ENCODE data around the gene SLITRK1. TPM values are rescaled to one million over a fixed set of nuclear protein-coding genes. Genes with fewer than 3 reads are reported as not detected.

Gene SLITRK1
- total RNA-seq, 3 donors from 2014 or later = not detected

- H3K36me3 Mint-ChIP-seq (ENCODE audit: insufficient read depth) = no peaks in the 10 kb centered on the region
These were observed 1.8 kb downstream of the SLITRK1 start for GRCh38 chr13:83880275-83881139.

DNA sequence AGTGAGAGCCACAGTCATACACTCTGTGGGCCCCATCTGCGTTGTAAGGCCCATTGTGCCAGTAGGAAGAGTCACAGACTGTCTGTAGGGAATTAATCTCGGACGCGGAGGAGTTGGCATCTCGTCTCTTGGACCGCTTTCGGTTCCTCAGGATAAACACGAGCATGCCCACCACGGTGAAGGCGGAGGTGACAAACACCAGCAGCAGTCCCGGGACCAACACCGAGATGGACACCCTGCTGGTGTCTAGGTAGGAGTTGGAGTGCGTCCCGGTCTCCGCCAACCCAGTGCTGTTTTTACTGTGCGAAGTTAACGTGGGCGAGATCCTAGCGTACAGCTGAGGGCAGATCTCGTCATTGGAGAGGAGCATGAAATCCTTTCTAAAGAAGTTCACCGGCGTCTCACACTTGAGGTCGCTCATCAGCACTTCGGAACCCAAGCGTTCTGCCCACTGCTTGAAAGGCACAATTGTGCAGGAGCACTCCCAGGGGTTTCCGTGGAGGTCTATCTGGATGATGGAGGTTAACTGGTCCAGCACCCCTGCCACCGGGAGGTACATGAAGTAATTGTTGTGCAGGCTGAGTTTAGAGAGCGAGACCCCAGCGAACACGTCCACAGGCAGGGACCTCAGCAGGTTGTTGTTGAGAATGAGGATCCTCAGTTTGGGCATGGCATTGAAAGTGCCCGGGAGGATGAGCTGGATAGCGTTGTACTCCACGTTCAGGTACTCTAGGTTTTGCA lies 2.7 kb downstream of the SLITRK1 start:
- no peaks in the 10 kb centered on the region for H3K36me3 Mint-ChIP-seq (ENCODE audit: insufficient read depth)
- ATAC-seq (peak in 1 of 2 donors; percentile 26), DNase-seq (no peak)
- H3K4me3 Mint-ChIP-seq = peak overlapping the region; percentile 40
- peaks cover 54% of the 10 kb centered on the region for H3K27me3 Mint-ChIP-seq (ENCODE audit: low read depth)
- H3K9me3 Mint-ChIP-seq = peaks cover 5% of the 10 kb centered on the region
- H3K4me1 Mint-ChIP-seq (ENCODE audit: low read depth) = peaks cover 11% of the 10 kb centered on the region

More at GRCh38 chr13:83880275-83881139, 1.8 kb downstream of the SLITRK1 start:
- peaks cover 5% of the 10 kb centered on the region for H3K9me3 Mint-ChIP-seq
- no peak overlapping the region for H3K4me3 Mint-ChIP-seq
- DNase-seq (no peak), ATAC-seq (no peak)
- peaks cover 54% of the 10 kb centered on the region for H3K27me3 Mint-ChIP-seq (ENCODE audit: low read depth)
- H3K4me1 Mint-ChIP-seq (ENCODE audit: low read depth) = peaks cover 11% of the 10 kb centered on the region

GRCh38 chr13:83878691-83879430 lies 3.4 kb downstream of the SLITRK1 start:
- peak overlapping the region; percentile 40 for H3K4me3 Mint-ChIP-seq
- no peak for DNase-seq
- H3K27me3 Mint-ChIP-seq (ENCODE audit: low read depth) = peaks cover 52% of the 10 kb centered on the region

GRCh38 chr13:83877651-83878355 lies 4.5 kb downstream of the SLITRK1 start:
- peaks cover 45% of the 10 kb centered on the region for H3K27me3 Mint-ChIP-seq (ENCODE audit: low read depth)

More at GRCh38 chr13:83878691-83879430, 3.4 kb downstream of the SLITRK1 start:
- no peaks in the 10 kb centered on the region for H3K36me3 Mint-ChIP-seq (ENCODE audit: insufficient read depth)
- H3K9me3 Mint-ChIP-seq = peaks cover 5% of the 10 kb centered on the region
- peaks cover 11% of the 10 kb centered on the region for H3K4me1 Mint-ChIP-seq (ENCODE audit: low read depth)
- no peak for ATAC-seq

DNA sequence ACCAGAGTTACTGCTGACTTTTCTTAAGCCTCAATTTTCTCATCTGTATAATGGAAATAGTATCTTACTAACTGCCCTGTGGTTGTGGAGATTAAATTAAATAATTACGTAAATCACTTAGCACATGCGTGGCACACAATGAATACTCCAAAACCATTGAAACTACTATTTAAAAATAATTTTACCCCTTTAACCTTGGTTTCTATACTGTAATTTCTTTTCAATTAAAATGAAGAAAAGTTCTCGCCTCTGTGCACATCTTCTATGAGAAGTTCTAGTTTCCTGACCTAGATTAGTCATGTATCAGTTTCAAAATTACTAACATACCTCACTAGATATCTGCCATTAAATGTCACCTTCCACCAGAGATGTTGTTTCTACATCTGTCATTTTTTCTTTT lies 5.7 kb downstream of the SLITRK1 start:
- H3K36me3 Mint-ChIP-seq (ENCODE audit: insufficient read depth) = no peaks in the 10 kb centered on the region
- peaks cover 11% of the 10 kb centered on the region for H3K4me1 Mint-ChIP-seq (ENCODE audit: low read depth)
- ATAC-seq (peak; percentile 43 to 64), DNase-seq (no peak)
- peaks cover 5% of the 10 kb centered on the region for H3K9me3 Mint-ChIP-seq
- no peak overlapping the region for H3K4me3 Mint-ChIP-seq
- peaks cover 33% of the 10 kb centered on the region for H3K27me3 Mint-ChIP-seq (ENCODE audit: low read depth)

More at GRCh38 chr13:83877651-83878355, 4.5 kb downstream of the SLITRK1 start:
- DNase-seq (no peak), ATAC-seq (no peak)
- Mint-ChIP-seq H3K36me3 (ENCODE audit: insufficient read depth) (no peaks in the 10 kb centered on the region), H3K9me3 (peaks cover 5% of the 10 kb centered on the region), H3K4me1 (ENCODE audit: low read depth) (peaks cover 11% of the 10 kb centered on the region), H3K4me3 (no peak overlapping the region)

DNA sequence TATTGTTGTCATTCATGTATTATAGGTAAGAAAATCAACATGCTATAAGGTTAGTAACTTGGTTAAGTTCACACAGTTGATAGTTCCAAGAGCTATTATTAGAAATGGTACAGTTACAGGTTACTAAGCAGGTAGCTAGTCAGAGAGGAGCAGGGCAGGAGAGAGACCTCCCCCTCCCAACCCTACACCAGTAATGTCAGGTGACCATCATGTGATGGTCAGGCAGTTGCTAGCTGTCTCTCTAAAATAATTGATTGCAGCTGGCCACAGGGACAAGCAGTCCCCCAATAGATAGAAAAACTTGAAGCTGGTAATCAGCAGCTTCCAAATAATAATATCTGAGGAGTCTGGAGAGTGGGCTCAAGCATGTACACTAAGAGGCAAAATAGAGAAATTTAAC lies 14.6 kb downstream of the SLITRK1 start:
- no peak for ATAC-seq
- Mint-ChIP-seq H3K4me1 (ENCODE audit: low read depth) (no peaks in the 10 kb centered on the region), H3K36me3 (ENCODE audit: insufficient read depth) (no peaks in the 10 kb centered on the region), H3K4me3 (no peak overlapping the region), H3K9me3 (no peaks in the 10 kb centered on the region), H3K27me3 (ENCODE audit: low read depth) (no peaks in the 10 kb centered on the region)
- DNase-seq = no peak

GRCh38 chr13:83865161-83866137 lies 16.8 kb downstream of the SLITRK1 start:
- H3K27me3 Mint-ChIP-seq (ENCODE audit: low read depth) = no peaks in the 10 kb centered on the region
- no peak for DNase-seq
- H3K36me3 Mint-ChIP-seq (ENCODE audit: insufficient read depth) = no peaks in the 10 kb centered on the region
- peaks cover under 1% of the 10 kb centered on the region for H3K9me3 Mint-ChIP-seq
- ATAC-seq = no peak
- no peaks in the 10 kb centered on the region for H3K4me1 Mint-ChIP-seq (ENCODE audit: low read depth)
- no peak overlapping the region for H3K4me3 Mint-ChIP-seq

GRCh38 chr13:83853771-83854170 lies 28.5 kb downstream of the SLITRK1 start:
- no peak for DNase-seq
- Mint-ChIP-seq H3K36me3 (ENCODE audit: insufficient read depth) (no peaks in the 10 kb centered on the region), H3K4me3 (no peak overlapping the region), H3K27me3 (ENCODE audit: low read depth) (no peaks in the 10 kb centered on the region), H3K4me1 (ENCODE audit: low read depth) (no peaks in the 10 kb centered on the region), H3K9me3 (no peaks in the 10 kb centered on the region)
- ATAC-seq = no peak

- Mint-ChIP-seq H3K4me1 (ENCODE audit: low read depth) (no peaks in the 10 kb centered on the region), H3K36me3 (ENCODE audit: insufficient read depth) (no peaks in the 10 kb centered on the region), H3K9me3 (peaks cover 10% of the 10 kb centered on the region), H3K27me3 (ENCODE audit: low read depth) (no peaks in the 10 kb centered on the region), H3K4me3 (no peak overlapping the region)
- ATAC-seq = no peak
- no peak for DNase-seq
These were observed 37.2 kb downstream of the SLITRK1 start for GRCh38 chr13:83845106-83845505.

GRCh38 chr13:83839146-83839545 lies 43.1 kb downstream of the SLITRK1 start:
- no peaks in the 10 kb centered on the region for H3K4me1 Mint-ChIP-seq (ENCODE audit: low read depth)

GRCh38 chr13:83831796-83832195 lies 50.5 kb downstream of the SLITRK1 start:
- H3K9me3 Mint-ChIP-seq = peaks cover 4% of the 10 kb centered on the region
- no peak overlapping the region for H3K4me3 Mint-ChIP-seq
- H3K27me3 Mint-ChIP-seq (ENCODE audit: low read depth) = no peaks in the 10 kb centered on the region
- ATAC-seq (no peak), DNase-seq (no peak)
- no peaks in the 10 kb centered on the region for H3K36me3 Mint-ChIP-seq (ENCODE audit: insufficient read depth)
- no peaks in the 10 kb centered on the region for H3K4me1 Mint-ChIP-seq (ENCODE audit: low read depth)

More at GRCh38 chr13:83839146-83839545, 43.1 kb downstream of the SLITRK1 start:
- Mint-ChIP-seq H3K36me3 (ENCODE audit: insufficient read depth) (no peaks in the 10 kb centered on the region), H3K27me3 (ENCODE audit: low read depth) (no peaks in the 10 kb centered on the region), H3K9me3 (no peaks in the 10 kb centered on the region), H3K4me3 (no peak overlapping the region)
- ATAC-seq = no peak
- DNase-seq = no peak

DNA sequence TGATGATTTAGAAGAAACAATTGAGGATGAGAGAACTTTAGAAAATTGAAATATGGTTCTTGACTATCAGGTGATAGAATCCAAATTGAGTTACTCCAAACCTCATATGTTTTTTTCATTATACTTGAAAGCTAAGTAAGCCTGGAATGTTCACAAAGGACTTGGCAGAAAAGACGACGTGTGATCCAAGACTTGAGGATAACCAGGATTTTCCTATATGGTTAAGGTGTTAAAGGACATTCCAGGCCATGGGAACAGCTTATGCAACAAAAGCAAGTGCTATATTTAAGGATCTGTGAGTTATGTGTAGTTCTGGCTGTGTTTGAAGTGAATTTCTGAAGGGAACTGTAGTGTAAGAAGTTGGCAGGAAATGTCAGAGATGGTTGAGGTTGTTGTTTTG lies 52.5 kb downstream of the SLITRK1 start:
- no peaks in the 10 kb centered on the region for H3K27me3 Mint-ChIP-seq (ENCODE audit: low read depth)
- no peak for ATAC-seq

GRCh38 chr13:83827338-83827737 lies 54.9 kb downstream of the SLITRK1 start:
- DNase-seq (no peak), ATAC-seq (no peak)
- H3K27me3 Mint-ChIP-seq (ENCODE audit: low read depth) = no peaks in the 10 kb centered on the region

More for the DNA sequence above, 52.5 kb downstream of the SLITRK1 start:
- H3K4me3 Mint-ChIP-seq = no peak overlapping the region
- H3K36me3 Mint-ChIP-seq (ENCODE audit: insufficient read depth) = no peaks in the 10 kb centered on the region
- peaks cover 4% of the 10 kb centered on the region for H3K9me3 Mint-ChIP-seq
- DNase-seq = no peak
- no peaks in the 10 kb centered on the region for H3K4me1 Mint-ChIP-seq (ENCODE audit: low read depth)

More at GRCh38 chr13:83827338-83827737, 54.9 kb downstream of the SLITRK1 start:
- Mint-ChIP-seq H3K9me3 (peaks cover 5% of the 10 kb centered on the region), H3K4me1 (ENCODE audit: low read depth) (no peaks in the 10 kb centered on the region), H3K4me3 (no peak overlapping the region), H3K36me3 (ENCODE audit: insufficient read depth) (no peaks in the 10 kb centered on the region)

Measured in activated T-cell treated with anti-CD3 and anti-CD28 coated beads, Interleukin-2, amount 50 U/mL, for 4 hours (primary cell).